HepG2 (cell line): ENCODE measurements around the gene IL22RA1. TPM values are rescaled to one million over a fixed set of nuclear protein-coding genes. Genes with fewer than 3 reads are reported as not detected.

ENCODE experiments used
- ATAC-seq: fragments of 200-7000 bp; cut with Tn5 transposase; 3 replicates; pipeline ENCODE4 v1.9.1; 2020; ENCODE audit warnings: mild to moderate bottlenecking, moderate library complexity
- BruUV-seq: library from RNA; stranded (reverse); fragments of 400-500 nt; replicated peaks from 2 replicates; lab custom pipeline; 2021; lab: Mats Ljungman, UMichigan
- CTCF ChIA-PET: fragments of 300-600 bp; formaldehyde crosslinking; extraction: SDS; loops from one replicate; lab custom pipeline; 2021; ENCODE audit warnings: low total read pairs, inconsistent platforms, low intra/inter-chr PET ratio; lab: Yijun Ruan, JAX
- POLR2A ChIA-PET: fragments of 350-600 bp; sonication (Branson Sonifier 250); formaldehyde crosslinking; loops from one replicate; lab custom pipeline; 2020; ENCODE audit warnings: antibody characterized with exemption, inconsistent platforms; lab: Yijun Ruan, JAX
- DNase-seq: peaks from one replicate; pipeline ENCODE4 v3.0.0-alpha.2; 2015; ENCODE audit warnings: low spot score
- FAIRE-seq: peaks from 3 replicates; lab custom pipeline; 2011; peaks lifted over from hg19 to GRCh38; lab: Jason Lieb, UNC
- H2AFZ ChIP-seq: one replicate; pipeline ENCODE4 v1.6.1; 2011; ENCODE audit warnings: low read length, inconsistent platforms
- H3K27ac ChIP-seq: fragments of 300-600 bp; 3 replicates; pipeline ENCODE4 v1.8.0; 2011; ENCODE audit warnings: mixed run types, mild to moderate bottlenecking, mixed read lengths, low read length, inconsistent platforms; ENCODE audit not compliant: insufficient read depth; ENCODE audit errors: extremely low read length
- H3K27me3 ChIP-seq, 2 experiments: fragments of 200-600 bp in 1 of 2; 2 replicates in 1 of 2; 3 replicates in 1 of 2; pipeline versions ENCODE4 v1.6.0 to v1.8.0; 2011; ENCODE audit warnings: low read length in 2 of 2, mild to moderate bottlenecking in 2 of 2, moderate library complexity in 2 of 2, inconsistent platforms in 1 of 2; ENCODE audit not compliant: insufficient read depth in 2 of 2, control insufficient read depth in 1 of 2
- H3K36me3 ChIP-seq, 2 experiments: fragments of 200-600 bp in 1 of 2; replicated peaks in 1 of 2; 2 replicates in 1 of 2; 3 replicates in 1 of 2; pipeline versions ENCODE4 v1.5.1 to v1.8.0; 2011; ENCODE audit warnings: low read length in 2 of 2, inconsistent platforms in 1 of 2; ENCODE audit not compliant: insufficient read depth in 2 of 2, control insufficient read depth in 1 of 2
- H3K4me1 ChIP-seq: 2 replicates; pipeline ENCODE4 v1.5.1; 2012; ENCODE audit warnings: low read length, inconsistent platforms; ENCODE audit not compliant: insufficient read depth
- H3K4me2 ChIP-seq: 2 replicates; pipeline ENCODE4 v1.6.0; 2011; ENCODE audit warnings: low read depth, low read length, inconsistent platforms
- H3K4me3 ChIP-seq, 3 experiments: fragments of 200-600 bp in 1 of 3; sonication (generic), shearing (Covaris generic) in 1 of 3; replicated peaks in 1 of 3; 2 replicates each; pipeline ENCODE4 v1.5.1; 2011 to 2016; ENCODE audit warnings: low read length in 3 of 3, inconsistent platforms in 2 of 3, low read depth in 2 of 3, mild to moderate bottlenecking in 2 of 3, control low read depth in 1 of 3, mixed read lengths in 1 of 3; ENCODE audit not compliant: insufficient read depth in 1 of 3
- H3K79me2 ChIP-seq: one replicate; pipeline ENCODE4 v1.6.1; 2011; ENCODE audit warnings: low read length, inconsistent platforms; ENCODE audit not compliant: insufficient read depth
- H3K9ac ChIP-seq: 2 replicates; pipeline ENCODE4 v1.6.0; 2011; ENCODE audit warnings: mild to moderate bottlenecking, low read depth, low read length, inconsistent platforms; ENCODE audit not compliant: insufficient read depth
- H3K9me3 ChIP-seq: 2 replicates; pipeline ENCODE4 v1.5.1; 2012; ENCODE audit warnings: mild to moderate bottlenecking, low read length
- H4K20me1 ChIP-seq: 2 replicates; pipeline ENCODE4 v1.6.0; 2011; ENCODE audit warnings: inconsistent platforms, mild to moderate bottlenecking, low read length, moderate library complexity; ENCODE audit not compliant: insufficient read depth
- ATAD3A ChIP-seq: sonication (generic); formaldehyde crosslinking; IDR thresholded peaks from 2 replicates; pipeline ENCODE4 v1.4.0; 2020; ENCODE audit warnings: missing genetic modification reagents
- ATRX ChIP-seq: sonication (generic); formaldehyde crosslinking; IDR thresholded peaks from 2 replicates; pipeline ENCODE4 v1.4.0; 2020; ENCODE audit warnings: missing genetic modification reagents, borderline replicate concordance
- CREB1 ChIP-seq, 2 experiments: fragments of 450-650 bp in 1 of 2; IDR thresholded peaks; 2 replicates each; pipeline ENCODE4 v1.6.1; 2016 to 2017; ENCODE audit warnings: control low read depth in 1 of 2, mild to moderate bottlenecking in 1 of 2, missing compliant biosample characterization in 1 of 2, missing genetic modification characterization in 1 of 2
- JARID2 ChIP-seq: sonication (generic); formaldehyde crosslinking; IDR thresholded peaks from 2 replicates; pipeline ENCODE4 v1.8.1; 2023; ENCODE audit warnings: missing genetic modification reagents, inconsistent platforms; ENCODE audit not compliant: insufficient replicate concordance
- KLF15 ChIP-seq: sonication (generic); formaldehyde crosslinking; IDR thresholded peaks from 2 replicates; pipeline ENCODE4 v1.8.1; 2023; ENCODE audit warnings: borderline replicate concordance, mild to moderate bottlenecking, inconsistent platforms, missing genetic modification reagents, mixed read lengths
- MAFF ChIP-seq: IDR thresholded peaks from 2 replicates; pipeline ENCODE4 v1.6.1; 2011; ENCODE audit warnings: low read depth, low read length, improper control_type of control experiment
- NFIB ChIP-seq: sonication (generic); formaldehyde crosslinking; IDR thresholded peaks from 2 replicates; pipeline ENCODE4 v1.9.0; 2021; ENCODE audit warnings: missing genetic modification reagents, mild to moderate bottlenecking, borderline replicate concordance
- PITX1 ChIP-seq: sonication (generic); formaldehyde crosslinking; IDR thresholded peaks from 2 replicates; pipeline ENCODE4 v1.5.1; 2020; ENCODE audit warnings: mild to moderate bottlenecking, missing genetic modification reagents
- RAD21 ChIP-seq: fragments of 450-650 bp; formaldehyde crosslinking; IDR thresholded peaks from 2 replicates; pipeline ENCODE4 v1.5.0; 2020; ENCODE audit warnings: mild to moderate bottlenecking
- SALL2 ChIP-seq: sonication (generic); formaldehyde crosslinking; IDR thresholded peaks from 2 replicates; pipeline ENCODE4 v1.8.1; 2023; ENCODE audit warnings: mild to moderate bottlenecking, missing genetic modification reagents, inconsistent platforms
- SIX1 ChIP-seq: sonication (generic); formaldehyde crosslinking; IDR thresholded peaks from 2 replicates; pipeline ENCODE4 v1.4.0; 2020; ENCODE audit warnings: missing genetic modification reagents, borderline replicate concordance
- SNAI1 ChIP-seq: sonication (generic); formaldehyde crosslinking; IDR thresholded peaks from 2 replicates; pipeline ENCODE4 v1.5.0; 2020; ENCODE audit warnings: mild to moderate bottlenecking, missing genetic modification reagents, borderline replicate concordance
- SSRP1 ChIP-seq: IDR thresholded peaks from 2 replicates; pipeline ENCODE4 v1.6.1; 2016; ENCODE audit warnings: control low read depth
- YY1 ChIP-seq: IDR thresholded peaks from 2 replicates; pipeline ENCODE4 v1.6.1; 2011; ENCODE audit warnings: low read length, low read depth, moderate library complexity, mild to moderate bottlenecking; ENCODE audit not compliant: insufficient read depth, insufficient replicate concordance
- ZBTB42 ChIP-seq: sonication (generic); formaldehyde crosslinking; IDR thresholded peaks from 2 replicates; pipeline ENCODE4 v1.5.0; 2020; ENCODE audit warnings: mild to moderate bottlenecking, missing genetic modification reagents
- ZEB1 ChIP-seq: IDR thresholded peaks from 2 replicates; pipeline ENCODE4 v1.6.1; 2012; ENCODE audit warnings: mild to moderate bottlenecking, low read depth, inconsistent platforms; ENCODE audit not compliant: insufficient replicate concordance
- ZNF292 ChIP-seq: sonication (generic); formaldehyde crosslinking; IDR thresholded peaks from 2 replicates; pipeline ENCODE4 v1.8.1; 2022; ENCODE audit warnings: mild to moderate bottlenecking, low read depth, missing genetic modification reagents, borderline replicate concordance
- ZNF670 ChIP-seq: sonication (generic); formaldehyde crosslinking; IDR thresholded peaks from 2 replicates; pipeline ENCODE4 v1.8.0; 2022; ENCODE audit warnings: mild to moderate bottlenecking, missing genetic modification reagents, borderline replicate concordance
- ZNF879 ChIP-seq: sonication (generic); formaldehyde crosslinking; IDR thresholded peaks from 2 replicates; pipeline ENCODE4 v1.8.1; 2023; ENCODE audit warnings: missing genetic modification reagents
- WGBS: methylation state at CpG from one replicate; pipeline ENCODE4 v1.1.6; 2017; ENCODE audit warnings: low lambda C conversion rate; 5-methylcytosine and 5-hydroxymethylcytosine counted together
- in situ Hi-C: cut with HindIII; loops from 2 replicates; pipeline ENCODE4 v1.10.0; 2017; ENCODE audit warnings: low pct_unique_long_range_greater_than_20kb; ENCODE audit not compliant: extremely low pct_ligation_motif_present
- intact Hi-C: fragments of 100-400 bp; cut with micrococcal nuclease; formaldehyde crosslinking; loops from one replicate; pipeline ENCODE4 v1.10.0; 2022; ENCODE audit not compliant: unreplicated experiment
- polyA plus RNA-seq, 8 experiments: library from polyadenylated mRNA; depleted of rRNA in 3 of 8; stranded (reverse) in 7 of 8; unstranded in 1 of 8; fragments of >200 nt; fragmentation: Illumina TruSeq in 4 of 8; extraction: Trizol in 4 of 8; gene quantifications; 2 replicates each; pipeline versions ENCODE4 v1.2.1 to v1.2.3, GENCODE V29; 2011 to 2016; ENCODE audit warnings: low read depth in 4 of 8, missing spikeins in 1 of 8, mixed read lengths in 1 of 8; ENCODE audit not compliant: insufficient read depth in 1 of 8
- total RNA-seq, 5 experiments: library from RNA; depleted of rRNA; stranded (reverse); fragments of >200 nt; fragmentation: Illumina TruSeq; extraction: Trizol; gene quantifications; 2 replicates each; pipeline ENCODE4 v1.2.3, GENCODE V29; 2016; ENCODE audit warnings: low read depth in 1 of 5
- TF ChIP-seq, protein P1 (sequence below): sonication (generic); formaldehyde crosslinking; IDR thresholded peaks from 2 replicates; pipeline ENCODE4 v1.8.0; 2022; ENCODE audit warnings: mild to moderate bottlenecking, missing genetic modification reagents; ENCODE audit not compliant: insufficient replicate concordance

IL22RA1 gene
- total and polyA plus RNA-seq, 2 of the 13 experiments (the other 11 are each of a cell fraction or from before 2014, with no cell fraction given), result 4.4 to 10.2 TPM

DNA sequence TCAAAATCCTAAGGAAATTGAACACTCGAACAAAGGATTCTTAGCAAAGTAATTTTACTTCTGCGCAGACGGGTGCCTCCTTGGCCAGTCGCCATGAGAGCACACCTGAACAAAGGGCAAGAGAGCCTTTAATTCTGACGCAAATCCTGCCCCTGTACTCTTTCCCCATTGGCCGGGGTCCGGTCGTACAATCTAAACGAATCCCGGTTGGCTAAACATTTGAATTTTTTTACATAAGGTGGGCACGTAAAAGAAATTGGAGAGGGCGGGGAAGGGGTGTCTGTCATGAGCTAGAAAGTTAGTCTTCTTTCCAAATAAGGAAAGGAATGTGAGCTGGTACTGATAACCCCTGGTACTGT lies 8.2 kb upstream of the IL22RA1 start (continued):
- TF ChIP-seq, protein P1, sequence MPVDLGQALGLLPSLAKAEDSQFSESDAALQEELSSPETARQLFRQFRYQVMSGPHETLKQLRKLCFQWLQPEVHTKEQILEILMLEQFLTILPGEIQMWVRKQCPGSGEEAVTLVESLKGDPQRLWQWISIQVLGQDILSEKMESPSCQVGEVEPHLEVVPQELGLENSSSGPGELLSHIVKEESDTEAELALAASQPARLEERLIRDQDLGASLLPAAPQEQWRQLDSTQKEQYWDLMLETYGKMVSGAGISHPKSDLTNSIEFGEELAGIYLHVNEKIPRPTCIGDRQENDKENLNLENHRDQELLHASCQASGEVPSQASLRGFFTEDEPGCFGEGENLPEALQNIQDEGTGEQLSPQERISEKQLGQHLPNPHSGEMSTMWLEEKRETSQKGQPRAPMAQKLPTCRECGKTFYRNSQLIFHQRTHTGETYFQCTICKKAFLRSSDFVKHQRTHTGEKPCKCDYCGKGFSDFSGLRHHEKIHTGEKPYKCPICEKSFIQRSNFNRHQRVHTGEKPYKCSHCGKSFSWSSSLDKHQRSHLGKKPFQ, result no peak
- TF ChIP-seq ZEB1, result no peak
- TF ChIP-seq CREB1 (IDR thresholded peaks at IDR 0.05), result no peak
- peak; percentile 73 for TF ChIP-seq CREB1 (CRISPR knock-in tag; IDR thresholded peaks at IDR 0.05)

DNA sequence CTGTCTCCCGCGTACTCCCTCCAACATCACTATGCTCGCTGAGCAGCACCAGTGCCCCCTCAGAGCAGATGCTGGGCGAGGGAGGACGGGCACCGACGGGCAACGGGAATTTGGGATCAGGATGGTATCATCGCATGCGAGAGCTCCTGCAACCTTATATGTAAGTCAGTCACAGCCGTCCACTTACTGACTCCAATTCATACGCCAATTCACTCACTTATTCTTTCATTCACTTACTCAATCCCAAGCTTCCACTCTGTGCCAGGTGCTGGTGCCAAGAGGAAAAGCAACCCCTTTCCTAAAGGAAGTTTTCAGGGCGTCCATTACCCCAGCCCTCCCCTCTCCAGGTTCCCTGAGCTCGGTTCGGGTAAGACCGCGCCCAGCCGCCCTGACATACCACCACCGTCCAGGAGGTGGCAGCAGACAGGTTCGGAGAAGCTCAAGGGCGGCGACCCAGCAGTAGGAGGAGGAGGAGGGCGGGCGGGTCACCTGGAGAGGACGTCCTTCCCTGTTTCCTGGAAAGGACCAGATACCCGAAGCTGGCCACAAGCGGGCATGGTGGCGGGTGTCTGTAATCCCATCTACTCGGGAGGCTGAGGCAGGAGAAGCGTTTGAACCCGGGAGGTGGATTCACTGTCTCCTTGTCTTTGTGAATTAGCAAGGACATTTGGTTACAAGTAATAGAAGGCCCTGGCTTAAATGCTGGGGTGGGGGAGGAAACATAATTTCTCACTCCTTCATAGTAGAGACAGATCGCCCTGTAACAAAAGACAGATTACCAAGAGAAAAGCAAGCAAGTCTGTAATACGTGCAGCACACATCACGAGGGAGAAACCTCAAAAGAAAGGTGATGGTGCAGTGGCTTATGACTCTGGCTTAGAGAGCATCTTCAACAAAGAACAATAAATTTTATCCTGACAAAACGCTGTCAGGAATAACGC lies 7.6 kb upstream of the IL22RA1 start:
- ATAC-seq (peak; percentile 90), FAIRE-seq (peak; percentile 92), DNase-seq (peak; percentile 76)
- Histone ChIP-seq H3K4me2 (peak overlapping the region; percentile 78), H2AFZ (peak overlapping the region; percentile 39), H3K27me3 (peaks cover 0 to 10% of the 10 kb centered on the region in 2 experiments; a peak in 2 of 5 replicates), H3K9me3 (no peaks in the 10 kb centered on the region), H3K79me2 (no peaks in the 10 kb centered on the region), H3K4me3 (peak overlapping the region; percentile 20 to 56 (median 35)), H3K36me3 (no peaks in the 10 kb centered on the region), H3K4me1 (peaks cover 37% of the 10 kb centered on the region), H3K27ac (peak overlapping the region; percentile 10), H3K9ac (peak overlapping the region; percentile 45; the same call in 1 of the 2 replicates), H4K20me1 (no peaks in the 10 kb centered on the region)
- intact Hi-C loops, result loop anchor here (1.0 to 5.0 kb wide), 2 partner anchors 37 to 242 kb away; partner anchors contain the start of gene IFNLR1
- WGBS, result 15% methylated on average over 32 of the region's 36 CpGs
- ChIA-PET CTCF (interaction anchor here (2.5 kb wide), 1 partner anchor 241 kb away, joined by 27 read pairs; no protein-coding TSS in a partner anchor), POLR2A (interaction anchor here (0.7 to 2.9 kb wide), 8 partner anchors 9 to 79 kb away, joined by 3 to 19 read pairs (median 4); no protein-coding TSS in a partner anchor)
- TSS peak; percentile 94 for BruUV-seq
- in situ Hi-C loops, result no loop called here
- TF ChIP-seq ATRX (CRISPR knock-in tag) (no peak), MAFF (no peak), KLF15 (CRISPR knock-in tag) (no peak), ATAD3A (CRISPR knock-in tag) (no peak), ZBTB42 (CRISPR knock-in tag) (no peak), SNAI1 (CRISPR knock-in tag) (no peak), ZNF292 (CRISPR knock-in tag) (no peak), NFIB (CRISPR knock-in tag) (no peak), SIX1 (CRISPR knock-in tag) (no peak), ZNF670 (CRISPR knock-in tag) (no peak), JARID2 (CRISPR knock-in tag) (no peak), SALL2 (CRISPR knock-in tag) (no peak), SSRP1 (no peak), ZNF879 (CRISPR knock-in tag) (no peak), RAD21 (peak; percentile 63), PITX1 (CRISPR knock-in tag) (no peak), YY1 (peak; percentile 45)
